HG03139 (cell line): ENCODE measurements around the gene TBC1D5.
"Not testable (repeated sequence)": the region's sequence is repeated elsewhere in the genome, so short reads cannot be mapped to it uniquely, and the experiment has no call there.

ENCODE experiments used
- ATAC-seq: cut with Tn5 transposase; IDR thresholded peaks from one replicate; pipeline ENCODE4 v1.9.1; 2021; ENCODE audit not compliant: unreplicated experiment

The TBC1D5 gene

GRCh38 chr3:17423786-17424536 is 318.5 kb downstream of the TBC1D5 start:
- no peak for ATAC-seq

- no peak for ATAC-seq
These were observed 319.8 kb downstream of the TBC1D5 start for GRCh38 chr3:17422636-17423035.

DNA sequence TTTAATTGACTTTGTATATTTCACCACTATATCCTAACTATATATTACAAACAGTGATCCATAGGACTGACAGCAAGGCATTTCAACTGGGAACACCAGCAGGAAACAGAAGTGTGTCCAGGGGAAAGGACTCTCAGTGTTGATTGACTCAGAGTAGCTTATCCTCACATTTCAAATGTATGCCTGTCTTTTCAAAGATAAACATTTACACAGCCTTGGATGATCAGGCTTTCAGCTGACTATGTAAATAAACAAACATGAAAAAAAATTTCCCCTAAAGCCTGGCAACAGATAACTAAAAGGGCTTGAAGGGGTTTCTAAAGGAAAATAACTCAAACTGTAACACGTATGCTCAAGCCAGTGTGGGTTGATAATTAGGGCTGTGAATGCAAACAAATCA is 321.8 kb downstream of the TBC1D5 start:
- ATAC-seq: no peak

GRCh38 chr3:17412950-17413530 is 329.4 kb downstream of the TBC1D5 start:
- peak; percentile 81 for ATAC-seq

DNA sequence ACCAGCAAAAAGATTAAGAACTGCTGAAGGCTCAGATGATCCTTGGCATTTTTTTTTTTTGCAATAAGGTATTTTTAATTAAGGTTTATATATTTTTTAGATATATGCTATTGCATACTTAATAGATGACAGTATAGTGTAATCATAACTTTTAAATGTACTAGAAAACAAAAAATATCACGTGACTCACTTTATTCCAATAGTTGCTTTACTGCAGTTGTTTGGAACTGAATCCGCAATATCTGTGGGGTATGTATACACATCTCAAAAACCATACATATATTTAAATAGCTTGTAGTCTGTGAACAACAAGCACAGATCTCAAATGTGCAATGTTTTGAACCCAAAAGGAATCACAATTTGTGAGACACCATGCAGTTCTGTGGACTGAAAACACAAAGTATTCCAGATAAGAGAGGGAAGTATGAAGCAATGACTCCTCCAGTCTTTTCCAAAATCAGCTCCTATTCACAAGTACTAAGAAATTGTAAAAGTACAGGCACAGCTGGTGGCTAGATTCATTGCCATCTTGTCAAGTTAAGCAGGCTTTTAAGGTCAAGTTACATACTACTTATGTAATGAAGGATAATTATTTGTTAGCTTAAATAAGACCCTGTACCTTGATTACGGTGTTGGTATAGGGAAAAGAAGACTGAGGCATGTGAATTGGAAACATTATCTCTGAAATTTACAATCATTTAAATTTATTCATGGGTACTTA is 331.1 kb downstream of the TBC1D5 start:
- ATAC-seq: no peak

- ATAC-seq: no peak
These were observed 334.9 kb downstream of the TBC1D5 start for GRCh38 chr3:17407576-17407975.

- ATAC-seq: no peak
These were observed 337.9 kb downstream of the TBC1D5 start for GRCh38 chr3:17404548-17404947.

DNA sequence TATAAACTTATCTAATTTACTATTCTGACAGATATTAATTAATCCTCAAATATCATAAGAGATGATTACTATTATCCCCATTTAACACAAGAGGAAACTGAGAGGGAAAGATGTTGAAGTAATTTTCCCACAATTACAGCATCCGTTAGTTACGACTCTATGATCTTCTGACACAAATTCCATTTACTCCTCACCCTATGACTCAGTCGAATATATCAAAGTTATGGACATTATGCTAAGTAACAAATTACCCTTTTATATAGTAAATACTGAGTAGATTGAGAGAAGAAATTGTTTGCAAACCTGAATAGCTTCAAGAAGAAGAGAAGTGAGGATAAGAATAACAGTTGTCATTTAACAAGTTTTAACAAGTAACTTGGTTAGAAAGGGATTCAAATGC is 340.0 kb downstream of the TBC1D5 start:
- no peak for ATAC-seq

GRCh38 chr3:17401912-17402311 is 340.5 kb downstream of the TBC1D5 start:
- no peak for ATAC-seq

GRCh38 chr3:17399586-17399985 is 342.8 kb downstream of the TBC1D5 start:
- peak; percentile 33 for ATAC-seq

DNA sequence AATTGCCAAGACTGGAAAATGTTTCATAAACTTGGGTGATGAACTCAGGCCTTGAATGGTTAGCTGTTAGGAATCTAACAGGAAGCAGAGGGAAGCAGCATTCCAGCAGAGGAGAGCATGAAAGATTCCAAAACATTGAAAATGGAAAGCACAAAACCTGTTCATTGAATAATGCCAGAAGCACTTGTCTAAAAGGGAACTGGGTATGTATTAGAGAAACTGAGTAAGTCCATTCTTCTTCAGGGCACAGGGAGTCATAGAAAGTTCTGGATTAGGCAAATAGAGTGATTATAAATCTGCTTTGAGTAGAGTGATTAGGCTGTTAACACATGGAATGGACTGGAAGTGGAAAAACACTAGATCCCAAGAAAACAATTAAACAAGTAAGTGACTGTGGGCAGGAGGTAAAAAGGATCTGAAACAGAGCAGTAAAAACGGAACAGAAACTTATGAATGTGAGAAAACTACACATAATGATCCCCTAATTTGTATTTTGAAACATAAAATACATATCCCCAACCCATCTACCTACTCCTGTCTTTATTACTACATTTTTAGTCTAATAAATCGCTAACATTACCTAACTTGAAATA is 343.4 kb downstream of the TBC1D5 start:
- ATAC-seq: peak; percentile 84

DNA sequence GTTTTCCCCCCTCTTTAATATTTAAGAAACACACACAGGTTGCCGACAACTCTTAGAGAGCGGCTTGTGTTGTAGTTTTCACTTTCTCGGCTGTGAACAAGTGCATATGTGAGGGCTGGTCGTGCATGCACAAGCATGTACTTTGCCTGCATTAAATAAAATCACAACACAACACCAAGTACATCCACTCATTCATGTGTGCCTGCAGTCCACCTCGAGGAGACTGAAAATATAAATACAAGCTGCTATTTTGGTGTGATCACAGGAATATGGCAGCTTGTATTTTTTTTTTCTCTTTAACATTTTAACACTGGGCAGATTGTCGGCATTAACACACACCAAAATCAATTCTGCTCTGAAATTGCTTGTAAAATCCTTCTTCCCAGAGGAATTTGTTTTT is 346.4 kb downstream of the TBC1D5 start:
- no peak for ATAC-seq

DNA sequence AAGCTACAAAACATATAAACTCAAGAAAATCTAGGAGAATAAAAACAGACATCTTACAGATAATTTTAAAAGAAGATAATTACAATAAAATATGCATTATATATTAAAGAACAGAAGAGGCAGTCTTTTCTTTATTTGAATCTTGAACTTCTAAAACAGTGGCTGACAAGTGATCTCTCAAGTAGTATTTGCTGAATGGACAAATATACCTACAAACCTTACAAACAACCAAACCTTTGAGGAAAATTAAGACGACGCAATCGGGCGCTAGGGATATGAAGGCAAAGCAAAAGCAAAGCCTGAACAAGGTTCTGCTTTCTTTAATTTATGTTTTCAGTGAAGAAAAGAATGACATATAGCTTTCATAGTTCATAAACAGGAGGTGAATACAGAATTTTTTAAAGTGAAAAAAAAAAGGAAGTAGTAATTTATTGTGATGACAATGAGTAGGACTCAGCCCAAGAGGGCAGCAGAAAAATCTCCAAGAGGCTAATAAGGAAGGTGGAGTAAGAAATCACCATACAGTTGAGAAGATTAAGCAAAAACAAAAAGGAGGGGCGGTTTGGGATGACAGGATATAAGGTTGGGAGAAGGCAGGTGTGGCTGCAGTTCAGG is 347.8 kb downstream of the TBC1D5 start:
- no peak for ATAC-seq

DNA sequence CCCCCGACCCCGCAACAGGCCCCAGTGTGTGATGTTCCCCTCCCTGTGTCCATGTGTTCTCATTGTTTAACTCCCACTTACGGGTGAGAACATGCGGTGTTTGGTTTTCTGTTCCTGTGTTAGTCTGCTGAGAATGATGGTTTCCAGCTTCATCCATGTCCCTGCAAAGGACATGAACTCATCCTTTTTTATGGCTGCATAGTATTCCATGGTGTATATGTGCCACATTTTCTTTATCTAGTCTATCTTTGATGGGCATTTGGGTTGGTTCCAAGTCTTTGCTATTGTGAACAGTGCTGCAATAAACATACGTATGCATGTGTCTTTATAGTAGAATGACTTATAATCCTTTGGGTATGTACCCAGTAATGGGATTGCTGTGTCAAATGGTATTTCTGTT is 349.9 kb downstream of the TBC1D5 start:
- not testable (repeated sequence) for ATAC-seq

- ATAC-seq: no peak
These were observed 351.6 kb downstream of the TBC1D5 start for GRCh38 chr3:17390785-17391184.

- ATAC-seq: no peak
These were observed 355.3 kb downstream of the TBC1D5 start for GRCh38 chr3:17387108-17387507.

GRCh38 chr3:17386432-17386831 is 356.0 kb downstream of the TBC1D5 start:
- ATAC-seq: no peak

GRCh38 chr3:17384567-17385296 is 357.7 kb downstream of the TBC1D5 start:
- no peak for ATAC-seq

- ATAC-seq: no peak
These were observed 369.1 kb downstream of the TBC1D5 start for GRCh38 chr3:17373304-17373703.

GRCh38 chr3:17372362-17373210 is 369.8 kb downstream of the TBC1D5 start:
- ATAC-seq: no peak
